Measurements from ENCODE around the gene COQ10A.
"Not testable (repeated sequence)": the region's sequence is repeated elsewhere in the genome, so short reads cannot be mapped to it uniquely, and the experiment has no call there.

COQ10A gene

DNA sequence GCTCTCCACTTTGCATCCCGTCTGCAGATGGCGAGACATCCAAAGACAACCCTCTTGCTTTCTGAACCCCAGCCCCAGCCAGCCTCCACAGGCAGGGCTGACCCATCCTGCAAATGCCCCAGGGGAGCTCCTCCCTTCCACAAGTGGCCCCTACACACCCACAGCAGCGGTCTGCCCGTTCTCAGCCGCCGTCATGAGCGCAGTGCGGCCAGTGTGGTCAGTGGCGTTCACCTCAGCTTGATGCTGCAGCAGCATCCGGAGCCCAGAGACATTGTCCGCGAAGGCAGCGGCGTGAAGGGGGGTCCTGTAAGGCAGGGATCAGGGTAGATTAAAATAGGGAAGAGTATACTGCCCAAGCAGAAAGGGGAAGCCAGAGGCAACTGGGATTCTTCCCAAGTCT, 22.2 kb upstream of the COQ10A start:
- no peak for DNase-seq

DNA sequence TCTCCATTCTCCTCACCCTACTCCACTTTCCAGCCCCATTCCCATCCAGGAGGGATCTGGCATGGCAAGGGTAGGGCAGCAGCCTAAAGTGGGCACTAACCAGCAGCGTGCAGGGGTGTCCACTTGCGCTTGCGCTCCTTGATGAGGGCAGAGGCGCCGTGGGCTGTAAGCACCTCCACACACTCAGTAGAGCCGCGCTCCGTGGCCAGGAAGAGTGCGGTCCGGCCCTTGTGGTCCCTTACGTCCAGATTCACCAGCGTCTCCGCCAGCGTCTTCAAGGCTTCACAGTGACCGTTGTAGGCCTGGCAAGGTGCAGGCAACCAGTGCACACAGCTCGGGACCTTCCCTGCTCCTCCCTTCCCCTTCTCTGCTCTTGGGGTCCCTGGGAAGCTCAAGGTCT, 18.8 kb upstream of the COQ10A start:
- no peak for DNase-seq

DNA sequence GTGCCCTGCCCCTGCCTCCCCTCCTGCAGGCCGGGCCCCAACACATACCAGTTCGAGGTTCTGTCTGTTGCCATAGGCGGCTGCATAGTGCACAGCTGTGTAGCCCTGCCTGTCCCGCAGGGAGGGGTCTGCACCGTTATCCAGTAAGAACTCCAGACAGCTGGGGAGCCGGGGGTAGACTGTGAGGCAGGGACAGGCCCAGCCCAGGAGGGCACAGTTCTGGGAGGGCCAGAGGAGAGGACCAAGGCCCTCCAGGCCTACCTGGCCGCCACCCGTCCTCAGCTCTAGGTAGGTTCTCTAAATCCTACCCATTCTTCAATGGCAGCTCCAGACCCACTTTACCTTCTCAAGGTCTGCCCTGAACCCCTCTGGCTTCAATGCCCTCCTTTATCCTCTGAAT, 18.0 kb upstream of the COQ10A start:
- DNase-seq, result no peak

DNA sequence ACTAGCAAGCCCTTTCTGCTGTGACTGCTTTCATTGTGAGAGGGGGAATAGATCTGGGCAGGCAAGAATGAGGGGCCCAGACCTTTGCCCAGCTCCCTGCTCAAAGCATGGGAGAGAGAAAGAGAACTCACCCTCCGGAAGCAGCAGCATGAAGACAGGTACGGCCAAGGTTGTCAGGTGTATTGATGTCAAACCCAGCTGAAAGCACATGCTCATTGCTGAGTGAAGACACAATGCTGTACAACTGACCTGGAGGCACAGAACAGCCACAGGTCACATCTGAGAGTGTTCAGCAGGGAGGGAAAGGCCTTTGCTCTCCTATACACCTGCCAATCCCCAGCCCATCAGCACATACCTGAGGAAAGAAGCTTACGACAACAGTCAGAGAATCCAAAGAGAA, 14.1 kb upstream of the COQ10A start:
- no peak for DNase-seq

DNA sequence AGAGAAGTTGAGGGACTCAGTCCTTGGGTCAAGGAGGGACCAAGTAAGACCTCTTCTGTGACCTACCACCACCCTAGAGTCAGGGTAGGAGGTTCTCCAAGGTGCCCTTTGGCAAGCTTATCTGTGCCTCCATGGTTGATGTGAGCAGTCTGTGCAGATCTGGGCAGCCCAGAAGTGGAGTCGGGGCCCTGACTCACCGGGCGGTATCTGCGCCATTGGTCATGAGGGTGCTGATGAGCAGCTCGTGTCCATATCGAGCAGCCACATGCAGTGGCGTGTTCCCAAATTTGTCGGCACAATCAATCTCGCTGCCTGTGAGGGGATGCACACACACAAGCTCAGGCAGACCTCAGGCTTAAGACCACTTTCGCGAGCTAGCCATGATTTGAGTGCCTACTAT, 13.7 kb upstream of the COQ10A start:
- DNase-seq, result no peak

DNA sequence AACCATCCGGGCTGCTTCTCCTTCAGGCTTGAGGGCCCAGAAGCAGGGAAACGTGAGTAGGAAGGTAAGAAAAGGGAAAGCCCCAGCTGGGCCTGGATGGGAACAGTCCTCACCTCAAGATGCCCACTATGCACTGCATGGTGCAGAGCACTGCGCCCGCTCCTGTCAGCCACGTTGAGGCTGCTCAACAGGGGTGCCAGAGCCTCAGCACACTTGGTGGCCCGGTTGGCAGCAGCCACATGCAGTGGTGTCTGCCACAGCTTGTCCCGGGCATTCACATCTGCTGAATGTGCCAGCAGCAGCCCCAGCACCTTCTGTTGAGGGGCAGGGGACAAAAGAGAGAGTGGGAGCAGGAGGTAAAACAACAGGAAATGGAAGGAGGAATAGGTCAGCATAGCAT, 11.1 kb upstream of the COQ10A start:
- no peak for DNase-seq

DNA sequence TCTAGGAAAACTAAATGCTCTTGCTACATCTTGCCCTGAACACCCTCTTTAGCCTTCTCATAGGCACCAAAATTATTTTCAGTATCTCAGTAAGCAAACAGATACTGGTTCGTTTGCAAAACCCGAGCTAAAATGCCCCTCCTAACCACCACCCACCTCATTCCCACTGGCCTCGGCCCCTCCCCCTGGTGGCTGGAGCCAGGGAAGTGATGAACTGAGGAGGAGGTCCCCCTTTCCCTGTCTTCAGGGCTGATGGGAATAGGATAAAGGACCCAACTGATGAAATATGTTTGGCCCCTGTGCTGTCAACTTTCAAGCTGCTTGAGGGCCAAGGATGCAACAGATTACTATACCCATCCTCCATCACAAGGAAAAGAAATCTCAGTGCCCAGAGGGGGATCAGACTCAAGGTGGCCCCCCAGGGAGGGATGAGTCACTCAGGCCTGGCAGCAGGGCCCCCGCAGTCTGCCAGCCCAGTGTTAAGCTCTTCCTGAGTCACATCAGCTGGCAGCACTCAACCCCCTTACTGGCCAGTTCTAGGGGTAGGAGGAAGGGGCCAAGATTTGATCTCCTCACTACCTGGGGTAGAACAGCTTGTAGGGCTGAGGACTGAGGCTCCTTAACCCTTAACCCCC, 10.3 kb upstream of the COQ10A start:
- DNase-seq, result no peak

DNA sequence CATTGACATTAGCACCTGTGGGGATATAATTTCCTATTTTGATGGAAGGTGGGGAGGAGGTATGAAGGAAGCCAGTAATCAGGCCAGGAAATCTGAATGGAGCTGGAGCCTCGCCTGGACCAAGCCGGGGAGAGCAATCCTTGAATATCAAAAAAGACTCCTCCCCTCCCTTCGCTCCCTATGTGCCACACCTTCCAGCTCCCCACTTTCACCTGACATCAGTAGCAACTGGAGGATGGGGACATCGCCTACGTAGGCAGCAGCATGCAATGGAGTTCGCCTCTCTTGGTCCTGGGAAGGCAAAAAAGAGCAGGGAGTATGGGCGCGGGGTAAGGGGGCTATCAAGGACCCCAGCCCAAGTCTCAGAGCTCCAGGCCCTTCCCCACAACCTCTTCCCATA, 9.7 kb upstream of the COQ10A start:
- DNase-seq, result no peak

DNA sequence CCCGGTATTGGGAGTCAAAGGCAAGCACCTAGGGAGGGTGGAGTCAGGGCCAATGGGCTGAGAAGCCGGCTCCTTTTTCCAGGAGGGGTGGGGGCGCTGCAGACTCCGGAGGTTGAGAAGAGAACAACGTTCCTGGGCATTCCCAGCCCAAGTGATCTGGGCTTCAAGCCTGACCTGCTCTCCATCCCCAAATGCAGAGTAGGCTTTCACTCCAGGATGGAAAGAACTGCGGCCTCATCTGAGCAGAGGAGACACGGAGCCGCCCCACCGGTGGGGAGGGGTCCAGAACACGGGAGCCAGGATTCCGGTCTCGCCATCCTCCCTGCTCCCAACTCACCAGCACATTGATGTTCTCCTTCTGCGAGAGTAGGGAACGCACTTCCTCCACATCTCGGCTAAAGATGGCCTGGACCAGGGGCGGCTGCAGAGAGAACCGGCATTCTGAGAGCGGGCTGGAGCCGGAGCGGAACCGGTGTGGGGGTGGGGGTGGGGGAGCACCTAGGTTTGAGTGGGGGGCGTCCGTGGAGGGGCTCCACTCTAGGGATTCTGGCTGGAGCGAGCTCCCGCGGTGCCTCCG, 9.2 kb upstream of the COQ10A start:
- DNase-seq, result no peak

DNA sequence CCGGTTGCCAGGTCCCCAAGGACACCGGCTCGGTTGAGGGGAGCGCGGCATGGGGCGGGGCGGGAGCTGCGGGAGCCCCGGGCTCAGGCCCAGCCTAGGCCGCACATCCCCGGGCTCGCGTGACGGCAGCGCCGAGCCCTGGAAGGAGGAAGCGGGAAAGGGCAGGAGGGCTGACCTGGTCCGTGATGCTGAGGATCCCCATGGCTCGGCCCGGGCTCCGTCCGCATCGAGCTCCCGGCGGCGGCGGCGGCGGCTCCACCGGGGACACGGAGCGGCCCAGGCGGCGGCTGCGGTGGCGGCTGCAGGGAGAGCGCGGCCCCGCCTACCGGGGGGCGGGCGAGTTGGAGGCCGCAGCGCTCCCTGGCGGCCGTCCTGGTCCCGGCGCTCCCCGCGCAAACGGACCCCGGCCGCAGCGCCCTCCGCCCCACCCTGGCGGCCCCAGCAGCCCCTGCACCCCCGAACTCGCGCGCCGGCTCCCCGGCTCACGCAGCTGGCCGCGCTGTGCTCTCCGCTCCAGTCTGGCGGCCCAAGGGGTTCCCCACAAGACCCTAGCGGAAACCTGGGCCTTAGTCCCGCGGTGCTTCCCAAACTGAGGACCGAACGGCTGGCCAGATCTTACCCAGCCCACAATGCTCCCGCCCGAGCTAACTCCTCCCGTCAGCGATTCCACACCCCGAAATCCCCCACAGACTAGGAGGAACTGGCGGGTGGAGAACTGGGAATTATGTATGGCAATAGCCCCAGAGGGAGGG, 8.5 kb upstream of the COQ10A start, which contains the start of gene ANKRD52:
Gene ANKRD52 (minus strand): TSS at position 317 of the 752 bp plus-strand sequence. CDS start 115 bp downstream, at position 202.
- DNase-seq, result peak; percentile 41

DNA sequence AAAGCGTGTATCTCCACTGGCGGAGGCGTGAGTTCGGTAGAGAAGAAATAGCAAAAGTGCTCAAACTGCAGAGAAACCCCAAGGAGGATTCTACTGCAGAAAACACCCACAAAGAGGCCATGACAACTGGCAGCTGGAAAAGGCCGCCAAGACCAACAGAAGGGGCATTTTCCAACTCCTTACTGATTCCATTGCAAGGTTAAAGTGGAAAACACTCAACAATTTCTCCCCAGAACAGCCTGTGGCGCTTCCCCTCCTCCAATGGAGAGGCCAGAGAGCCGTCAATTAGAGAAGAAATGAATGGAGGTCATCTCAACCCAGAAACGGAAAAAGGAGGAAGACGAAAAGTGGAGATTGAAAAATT, 7.9 kb upstream of the COQ10A start:
- no peak for DNase-seq

DNA sequence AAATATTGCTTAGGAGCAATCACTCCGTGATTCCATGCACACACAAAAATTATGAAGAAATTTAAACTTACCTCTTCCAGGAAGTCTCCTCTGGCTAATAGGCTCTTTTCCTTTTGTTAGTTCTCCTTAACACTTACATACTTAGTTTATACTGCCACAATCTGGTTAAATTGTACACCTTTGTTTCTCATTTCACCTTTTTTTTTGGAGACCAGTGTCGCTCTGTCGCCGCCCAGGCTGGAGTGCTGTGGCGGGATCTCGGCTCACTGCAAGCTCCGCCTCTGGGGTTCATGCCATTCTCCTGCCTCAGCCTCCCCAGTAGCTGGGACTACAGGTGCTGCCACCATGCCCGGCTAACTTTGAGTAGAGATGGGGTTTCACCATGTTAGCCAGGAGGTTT, 6.4 kb upstream of the COQ10A start:
- no peak for DNase-seq

DNA sequence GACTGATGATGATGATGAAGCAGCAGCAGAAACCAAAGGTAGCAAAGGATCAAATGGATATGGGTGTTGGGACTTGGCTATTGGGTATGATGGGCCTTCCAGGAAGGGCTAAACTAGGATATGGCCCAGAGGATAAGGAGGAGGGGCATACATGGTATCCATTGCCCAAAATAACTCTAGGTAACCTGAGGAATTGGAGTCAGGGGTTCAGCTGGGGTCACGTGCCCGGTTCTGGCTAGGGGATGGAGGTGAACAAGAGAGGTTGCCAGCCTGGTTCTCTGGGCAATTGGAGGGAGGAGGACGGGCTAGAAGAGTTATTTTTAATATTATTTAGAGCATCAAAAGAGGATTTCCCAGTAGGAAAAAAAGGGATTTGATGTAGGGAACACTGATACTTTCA, 5.8 kb upstream of the COQ10A start:
- DNase-seq, result no peak

DNA sequence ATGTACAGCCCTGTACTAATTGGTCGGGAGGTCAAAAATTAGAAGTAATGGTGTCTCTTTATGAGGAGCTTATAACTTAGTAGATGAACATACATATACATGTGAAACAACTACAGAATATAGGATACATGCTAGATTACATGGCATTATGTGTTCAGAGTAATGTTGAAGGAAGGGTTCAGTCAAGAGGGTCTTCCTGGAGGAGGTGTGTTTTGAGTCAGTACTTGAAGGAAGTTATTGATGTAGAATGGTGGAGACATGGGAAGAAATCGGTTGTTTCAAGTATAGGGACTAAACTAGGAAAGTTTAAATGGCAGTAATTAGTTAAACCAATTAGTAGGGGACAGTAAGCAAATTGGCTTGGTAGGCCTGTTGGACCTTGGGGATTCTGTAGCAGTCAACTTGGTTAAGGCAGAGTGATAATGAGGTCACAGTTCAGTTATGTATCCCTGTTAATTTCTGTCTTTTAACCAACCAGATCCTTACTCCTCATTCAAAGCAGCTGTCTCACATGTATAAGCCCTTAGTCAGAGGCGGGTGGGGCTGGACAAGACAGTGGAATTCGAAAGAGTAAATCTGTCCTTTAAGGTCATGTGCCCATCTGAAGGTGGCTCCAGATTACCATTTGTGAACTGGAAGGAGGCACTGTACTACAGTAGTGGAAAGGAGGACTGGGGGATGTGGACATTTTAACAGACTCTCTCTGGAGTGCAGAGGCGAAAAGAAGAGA, 5.1 kb upstream of the COQ10A start:
- no peak for DNase-seq

DNA sequence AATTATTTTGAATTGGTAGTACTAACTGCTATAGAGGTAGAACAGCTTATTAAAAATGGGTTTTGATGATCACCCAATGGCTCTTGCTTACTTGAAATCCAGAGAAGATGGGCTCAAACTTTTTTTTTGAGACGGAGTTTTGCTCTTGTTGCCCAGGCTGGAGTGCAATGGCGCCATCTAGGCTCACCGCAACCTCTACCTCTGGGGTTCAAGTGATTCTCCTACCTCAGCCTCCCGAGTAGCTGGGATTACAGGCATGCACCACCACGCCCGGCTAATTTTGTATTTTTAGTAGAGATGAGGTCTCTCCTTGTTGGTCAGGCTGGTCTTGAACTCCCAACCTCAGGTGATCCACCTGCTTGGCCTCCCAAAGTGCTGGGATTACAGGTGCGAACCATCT, 3.8 kb upstream of the COQ10A start:
- DNase-seq, result not testable (repeated sequence)

DNA sequence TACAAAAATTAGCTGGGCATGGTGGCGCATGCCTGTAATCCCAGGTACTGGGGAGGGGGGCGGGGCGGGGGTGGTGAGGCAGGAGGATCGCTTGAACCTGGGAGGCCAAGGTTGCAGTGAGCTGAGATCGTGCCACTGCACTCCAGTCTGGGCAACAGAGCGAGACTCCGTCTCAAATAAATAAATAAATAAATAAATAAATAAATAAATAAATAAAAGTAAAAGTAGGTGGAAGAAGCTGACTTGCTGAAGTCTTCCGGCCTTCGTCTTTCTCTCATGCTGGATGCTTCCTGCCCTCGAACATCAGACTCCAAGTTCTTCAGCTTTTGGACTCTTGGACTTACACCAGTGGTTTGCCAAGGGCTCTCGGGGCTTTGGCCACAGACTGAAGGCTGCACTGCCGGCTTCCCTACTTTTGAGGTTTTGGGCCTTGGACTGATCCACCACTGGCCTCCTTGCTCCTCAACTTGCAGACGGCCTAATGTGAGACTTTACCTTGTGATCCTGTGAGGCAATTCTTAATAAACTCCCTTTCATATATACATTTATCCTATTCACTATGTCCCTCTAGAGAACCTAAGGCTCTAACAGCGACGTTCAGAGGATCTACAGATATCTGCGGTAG, 562 bp upstream of the COQ10A start:
- DNase-seq, result not testable (repeated sequence)

DNA sequence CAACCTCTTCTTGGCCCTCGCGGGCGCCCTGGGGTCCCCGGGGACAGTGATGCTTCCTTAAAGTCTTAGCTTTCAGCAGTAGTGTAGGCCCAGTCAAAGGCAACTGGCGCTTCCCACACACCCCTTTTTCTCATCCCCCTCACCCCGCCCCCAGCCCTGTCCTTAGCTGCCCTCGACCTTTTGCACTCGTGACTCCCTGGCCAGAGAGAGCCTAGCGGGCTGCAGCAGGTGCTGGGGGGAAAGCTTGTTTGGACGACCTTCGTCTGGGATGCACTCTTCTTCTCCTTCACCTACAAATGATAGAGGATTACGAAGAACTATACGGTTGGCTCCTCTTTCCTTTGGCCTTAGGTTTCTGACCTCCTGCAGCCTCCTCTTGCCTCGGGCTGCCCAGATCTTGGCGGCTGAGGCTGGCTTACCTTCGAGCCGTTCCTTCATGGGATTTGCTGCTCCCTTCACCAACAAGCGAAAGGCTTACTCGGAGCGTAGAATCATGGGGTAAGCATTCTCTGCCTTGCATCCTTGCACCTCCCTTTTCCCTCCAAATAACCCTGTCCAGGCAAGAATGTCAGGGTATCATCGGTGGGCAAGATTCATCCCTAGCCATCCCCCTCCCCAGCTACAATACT, 815 bp downstream of the COQ10A start:
- DNase-seq, result no peak

DNA sequence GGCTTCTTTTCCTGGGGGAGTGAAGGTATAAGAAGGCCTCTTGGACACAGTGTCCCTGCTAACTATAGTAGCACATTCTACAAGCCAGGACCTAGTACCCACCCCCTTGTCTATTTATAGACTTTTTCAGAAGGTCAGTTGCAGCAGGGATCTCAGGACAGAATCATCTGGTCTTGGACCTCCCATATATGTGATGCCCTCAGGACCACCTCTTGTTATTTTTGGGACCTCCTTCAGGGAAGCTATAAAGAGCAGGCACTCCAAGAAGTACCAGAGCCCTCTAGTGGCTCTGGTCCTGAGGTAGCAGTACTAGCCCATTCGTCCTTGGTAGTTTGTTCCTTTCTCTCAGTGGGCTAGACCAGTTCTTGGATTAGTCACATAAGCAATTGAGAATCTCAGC, 4.3 kb downstream of the COQ10A start:
- DNase-seq, result no peak

DNA sequence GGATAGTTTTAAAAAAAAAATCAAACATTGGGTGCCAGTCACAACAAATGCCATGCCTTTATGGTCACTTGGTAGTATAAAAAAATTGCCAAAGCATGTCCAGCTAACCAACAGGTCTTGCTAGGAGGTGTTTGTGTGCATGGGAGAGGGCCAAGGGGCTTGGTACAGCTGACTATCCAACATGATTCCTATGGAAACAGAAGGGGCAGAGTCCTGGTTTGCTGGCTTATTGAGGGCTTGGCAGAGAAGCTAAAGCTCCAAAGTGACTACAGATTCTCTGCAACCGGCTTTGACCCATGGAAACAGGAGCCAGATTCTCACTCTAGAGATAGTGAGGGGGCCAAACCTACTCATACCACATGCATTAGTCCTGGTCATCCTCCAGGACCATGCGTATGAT, 5.7 kb downstream of the COQ10A start:
- DNase-seq, result not testable (repeated sequence)

DNA sequence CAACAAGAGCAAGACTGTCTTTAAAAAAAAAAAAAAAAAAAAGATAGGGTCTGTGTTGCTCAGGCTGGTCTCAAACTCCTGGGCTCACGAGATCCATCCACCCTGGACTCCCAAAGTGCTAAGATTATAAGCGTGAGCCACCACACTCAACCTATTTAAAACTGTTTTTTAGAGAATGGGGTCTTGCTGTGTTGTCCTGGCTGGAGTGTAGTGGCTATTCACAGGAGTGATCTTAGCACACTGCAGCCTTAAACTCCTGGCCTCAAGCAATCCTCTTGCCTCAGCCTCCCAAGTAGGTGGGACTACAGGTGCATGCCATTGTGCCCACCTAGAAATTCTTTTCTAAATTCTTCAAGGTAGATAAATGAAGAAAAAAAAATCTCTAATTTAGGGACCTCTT, 7.6 kb downstream of the COQ10A start:
- DNase-seq, result no peak

DNA sequence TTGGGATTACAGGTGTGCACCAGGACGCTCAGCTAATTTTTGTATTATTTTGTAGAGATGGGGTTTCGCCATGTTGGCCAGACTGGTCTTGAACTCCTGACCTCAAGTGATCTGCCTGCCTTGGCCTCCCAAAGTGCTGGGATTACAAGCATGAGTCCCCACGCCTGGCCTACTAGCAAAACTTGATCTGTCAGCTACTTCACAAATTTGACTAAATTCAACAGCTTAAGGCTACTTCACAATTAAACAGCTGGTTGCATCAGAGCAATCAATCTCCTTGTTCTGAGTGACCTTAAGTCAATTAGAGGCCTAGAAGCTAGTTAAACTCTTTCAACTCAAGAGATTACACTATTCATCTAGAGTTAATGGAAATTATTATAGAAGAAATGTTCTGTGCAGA, 12.2 kb downstream of the COQ10A start:
- DNase-seq, result no peak

DNA sequence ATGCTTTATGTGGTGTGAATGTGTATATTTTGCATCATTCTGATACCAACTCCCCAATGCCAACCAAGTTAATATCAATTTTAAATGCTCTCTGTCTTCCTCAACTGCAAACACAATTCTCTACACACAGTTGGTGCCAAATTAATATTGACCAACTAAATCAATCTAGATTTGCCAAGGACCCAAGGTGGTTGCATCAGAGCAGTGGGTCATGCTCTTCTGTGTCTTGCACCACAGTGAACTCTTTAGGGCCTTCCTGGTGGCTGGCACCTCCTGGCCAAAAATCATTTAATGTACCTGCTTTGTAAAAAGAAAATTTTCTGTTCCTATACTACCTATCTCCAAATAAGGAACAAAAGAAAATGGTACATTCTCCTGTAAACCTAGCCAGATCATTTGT, 14.1 kb downstream of the COQ10A start:
- DNase-seq, result no peak

DNA sequence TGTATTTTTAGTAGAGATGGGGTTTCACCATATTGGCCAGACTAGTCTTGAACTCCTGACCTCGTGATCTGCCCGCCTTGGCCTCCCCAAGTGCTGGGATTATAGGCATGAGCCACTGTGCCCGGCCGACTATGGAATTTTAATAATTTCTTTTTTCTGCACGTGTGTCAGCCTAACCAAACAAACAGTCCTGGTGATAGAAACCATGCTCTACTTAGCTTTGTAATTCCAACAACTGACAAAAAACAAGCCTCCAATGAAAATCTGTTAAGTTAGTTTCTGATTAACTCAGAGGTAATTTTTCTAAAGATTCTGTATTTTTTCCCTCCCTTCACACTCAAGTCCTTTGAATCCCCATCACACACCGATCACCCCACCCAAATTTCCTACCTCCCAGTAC, 15.3 kb downstream of the COQ10A start:
- no peak for DNase-seq
